K562 (cell line): ENCODE data around the gene ASCC1. TPM values are rescaled to one million over a fixed set of nuclear protein-coding genes. Genes with fewer than 3 reads are reported as not detected.
A peak's percentile ranks its signal among the peaks of the same experiment; 100 is the strongest.

ENCODE experiments used
- BRF2 ChIP-seq: IDR thresholded peaks from 3 replicates; pipeline ENCODE4 v1.6.1; 2011; ENCODE audit warnings: borderline replicate concordance, mild to moderate bottlenecking; ENCODE audit not compliant: insufficient read length, insufficient read depth
- CREB3 ChIP-seq: fragments of 450-650 bp; conservative IDR thresholded peaks from 2 replicates; pipeline ENCODE4 v1.6.1; 2016; ENCODE audit warnings: missing genetic modification characterization, low read depth, mild to moderate bottlenecking, missing compliant biosample characterization, moderate library complexity
- EP300 ChIP-seq: IDR thresholded peaks from 2 replicates; pipeline ENCODE4 v1.6.1; 2012; ENCODE audit warnings: low read length, improper control_type of control experiment
- FOS ChIP-seq: IDR thresholded peaks from 3 replicates; pipeline ENCODE4 v1.6.1; 2011; ENCODE audit not compliant: insufficient read length; ENCODE audit errors: extremely low read depth
- FOSL1 ChIP-seq: fragments of 200-800 bp; sonication (Bioruptor generic); conservative IDR thresholded peaks from 2 replicates; pipeline ENCODE4 v1.6.1; 2016; ENCODE audit warnings: missing genetic modification characterization, missing compliant biosample characterization
- GATAD2B ChIP-seq: fragments of 450-650 bp; IDR thresholded peaks from 2 replicates; pipeline ENCODE4 v1.6.1; 2017; ENCODE audit warnings: mild to moderate bottlenecking, borderline replicate concordance
- IRF1 ChIP-seq: sonication (generic); formaldehyde crosslinking; IDR thresholded peaks from 2 replicates; pipeline ENCODE4 v1.8.0; 2022; ENCODE audit warnings: missing genetic modification reagents, mild to moderate bottlenecking, borderline replicate concordance
- JUND ChIP-seq, 2 experiments: IDR thresholded peaks; 2 replicates in 1 of 2; 3 replicates in 1 of 2; pipeline ENCODE4 v1.6.1; 2011; ENCODE audit warnings: borderline replicate concordance in 2 of 2, low read depth in 2 of 2, low read length in 2 of 2, improper control_type of control experiment in 1 of 2, missing biosample characterization in 1 of 2, missing genetic modification characterization in 1 of 2, missing genetic modification reagents in 1 of 2
- MTA2 ChIP-seq: fragments of 450-650 bp; IDR thresholded peaks from 2 replicates; pipeline ENCODE4 v1.6.1; 2016; ENCODE audit warnings: low read depth
- NELFE ChIP-seq: IDR thresholded peaks from 2 replicates; pipeline ENCODE4 v1.6.1; 2011; ENCODE audit warnings: mild to moderate bottlenecking; ENCODE audit not compliant: insufficient read depth, insufficient read length
- PCBP2 ChIP-seq: fragments of 200-400 bp; formaldehyde crosslinking; IDR thresholded peaks from 2 replicates; pipeline ENCODE4 v1.6.1; 2018; ENCODE audit warnings: low read length, low read depth, mild to moderate bottlenecking, moderate library complexity; ENCODE audit not compliant: poor library complexity, severe bottlenecking
- PHF21A ChIP-seq: fragments of 450-650 bp; IDR thresholded peaks from 2 replicates; pipeline ENCODE4 v1.6.1; 2017; ENCODE audit warnings: low read depth, borderline replicate concordance
- RAD21 ChIP-seq, 2 experiments: fragments of 250-450 bp in 1 of 2; fragments of 450-650 bp in 1 of 2; sonication (Bioruptor Pico) in 1 of 2; formaldehyde crosslinking in 1 of 2; IDR thresholded peaks in 1 of 2; conservative IDR thresholded peaks in 1 of 2; 2 replicates each; pipeline versions ENCODE4 v1.4.0 to v1.8.0; 2020 to 2022; ENCODE audit warnings: mild to moderate bottlenecking in 2 of 2, moderate library complexity in 1 of 2
- RBM15 ChIP-seq: fragments of 200-400 bp; formaldehyde crosslinking; IDR thresholded peaks from 2 replicates; pipeline ENCODE4 v1.6.1; 2018; ENCODE audit warnings: mild to moderate bottlenecking, low read length, moderate library complexity; ENCODE audit not compliant: insufficient read depth
- RCOR1 ChIP-seq, 2 experiments: IDR thresholded peaks; 2 replicates each; pipeline ENCODE4 v1.6.1; 2012; ENCODE audit warnings: low read depth in 2 of 2, low read length in 2 of 2, borderline replicate concordance in 1 of 2, improper control_type of control experiment in 1 of 2
- SMAD3 ChIP-seq: fragments of 450-650 bp; formaldehyde crosslinking; conservative IDR thresholded peaks from 2 replicates; pipeline ENCODE4 v1.4.0; 2020; ENCODE audit warnings: mild to moderate bottlenecking
- SMAD4 ChIP-seq: fragments of 250-450 bp; sonication (Bioruptor Pico); conservative IDR thresholded peaks from 2 replicates; pipeline ENCODE4 v1.8.0; 2021; ENCODE audit warnings: inconsistent platforms, mild to moderate bottlenecking, moderate library complexity
- SOX6 ChIP-seq: fragments of 450-650 bp; IDR thresholded peaks from 2 replicates; pipeline ENCODE4 v1.6.1; 2014; ENCODE audit warnings: mild to moderate bottlenecking
- TEAD1 ChIP-seq, 2 experiments: fragments of 450-650 bp in 1 of 2; sonication (generic) in 1 of 2; formaldehyde crosslinking; IDR thresholded peaks; 2 replicates each; pipeline versions ENCODE4 v1.4.0 to v1.8.0; 2020 to 2022; ENCODE audit warnings: mild to moderate bottlenecking in 2 of 2, missing genetic modification reagents in 1 of 2
- TEAD4 ChIP-seq, 2 experiments: sonication (generic) in 1 of 2; formaldehyde crosslinking in 1 of 2; IDR thresholded peaks; 2 replicates each; pipeline versions ENCODE4 v1.6.1 to v1.8.0; 2012 to 2022; ENCODE audit warnings: borderline replicate concordance in 1 of 2, inconsistent platforms in 1 of 2, low read length in 1 of 2, mild to moderate bottlenecking in 1 of 2, missing genetic modification reagents in 1 of 2
- polyA plus RNA-seq, 8 experiments: library from polyadenylated mRNA; depleted of rRNA in 4 of 8; stranded (reverse) in 5 of 8; unstranded in 3 of 8; fragments of >200 nt; fragmentation: Nextera tagmentation in 2 of 8; fragmentation: Illumina TruSeq in 1 of 8; extraction: Ambion mirVana in 2 of 8; extraction: Trizol in 1 of 8; gene quantifications; 2 replicates each; pipeline versions ENCODE4 v1.2.1 to v1.2.3, GENCODE V29; 2011 to 2014; ENCODE audit warnings: inconsistent platforms in 1 of 8, missing spikeins in 1 of 8
- total RNA-seq, 7 experiments: library from RNA; depleted of rRNA in 6 of 7; stranded (reverse); fragments of >200 nt in 6 of 7; fragmentation: Illumina TruSeq in 2 of 7; extraction: Trizol in 2 of 7; gene quantifications; 2 replicates each; pipeline versions ENCODE4 v1.2.1 to v1.2.3, GENCODE V29; 2011 to 2021; ENCODE audit warnings: low replicate concordance in 1 of 7

Gene ASCC1
- total and polyA plus RNA-seq, 9 of the 15 experiments (the other 6 are each of a cell fraction or from before 2014, with no cell fraction given), result 31.7 to 73.3 (median 52.8) TPM

- TF ChIP-seq SMAD4 (CRISPR knock-in tag) (peak; percentile 31; the same call in 1 of the 2 replicates), IRF1 (CRISPR knock-in tag) (no peak), BRF2 (no peak), PHF21A (0 out of 2 replicates have a peak, but pooled peaks have one; percentile 15), RCOR1 (IDR thresholded peaks at IDR 0.05; ENCODE audit: borderline replicate concordance in 1 of 2, low read depth in 2 of 2, low read length in 2 of 2) (peak in 1 of 2 experiments; percentile 96; a peak in 3 of 4 replicates), SMAD3 (CRISPR knock-in tag) (no peak), EP300 (peak; percentile 50; the same call in 1 of the 2 replicates), CREB3 (tag) (no peak), RBM15 (no peak), PCBP2 (no peak), MTA2 (no peak), JUND (IDR thresholded peaks at IDR 0.05; ENCODE audit: borderline replicate concordance, low read depth, low read length) (0 out of 2 replicates have a peak, but pooled peaks have one; percentile 8), JUND (tag; IDR thresholded peaks at IDR 0.05; ENCODE audit: borderline replicate concordance, low read depth, low read length) (peak; percentile 29; the same call in 1 of the 3 replicates), GATAD2B (no peak), FOSL1 (tag) (0 out of 2 replicates have a peak, but pooled peaks have one; percentile 14), SOX6 (no peak), RAD21 (CRISPR knock-in tag; conservative IDR thresholded peaks at IDR 0.05 in 1 of 2, IDR thresholded peaks at IDR 0.05 in 1 of 2) (peak; percentile 55 to 64), TEAD4 (IDR thresholded peaks at IDR 0.05; ENCODE audit: low read length) (peak; percentile 30; the same call in 1 of the 2 replicates), TEAD4 (CRISPR knock-in tag; IDR thresholded peaks at IDR 0.05; ENCODE audit: borderline replicate concordance) (no peak), NELFE (no peak), FOS (no peak), TEAD1 (CRISPR knock-in tag; IDR thresholded peaks at IDR 0.05) (no peak)
These were observed 27.9 kb upstream of the ASCC1 start (continued) for GRCh38 chr10:72243822-72244437.
